HepG2 (cell line): ENCODE data around the gene ARTN. TPM values are rescaled to one million over a fixed set of nuclear protein-coding genes. Genes with fewer than 3 reads are reported as not detected.

Experiments
- ATAD3A ChIP-seq: sonication (generic); formaldehyde crosslinking; IDR thresholded peaks from 2 replicates; pipeline ENCODE4 v1.4.0; 2020; ENCODE audit warnings: missing genetic modification reagents
- ATRX ChIP-seq: sonication (generic); formaldehyde crosslinking; IDR thresholded peaks from 2 replicates; pipeline ENCODE4 v1.4.0; 2020; ENCODE audit warnings: missing genetic modification reagents, borderline replicate concordance
- BCLAF1 ChIP-seq: fragments of 450-650 bp; IDR thresholded peaks from 2 replicates; pipeline ENCODE4 v1.6.1; 2017; ENCODE audit warnings: mild to moderate bottlenecking
- CC2D1A ChIP-seq: sonication (generic); formaldehyde crosslinking; IDR thresholded peaks from 2 replicates; pipeline ENCODE4 v1.8.1; 2023; ENCODE audit warnings: mild to moderate bottlenecking, missing genetic modification reagents
- FOXO4 ChIP-seq: sonication (generic); formaldehyde crosslinking; conservative IDR thresholded peaks from 2 replicates; pipeline ENCODE4 v1.8.1; 2023; ENCODE audit warnings: missing genetic modification reagents
- GATA4 ChIP-seq: sonication (generic); IDR thresholded peaks from 2 replicates; pipeline ENCODE4 v1.6.1; 2016; ENCODE audit warnings: antibody characterized with exemption, low read depth, borderline replicate concordance
- GZF1 ChIP-seq: sonication (generic); formaldehyde crosslinking; IDR thresholded peaks from 2 replicates; pipeline ENCODE4 v1.5.1; 2020; ENCODE audit warnings: mild to moderate bottlenecking, missing genetic modification reagents
- MAFG ChIP-seq: sonication (generic); formaldehyde crosslinking; IDR thresholded peaks from 2 replicates; pipeline ENCODE4 v1.5.1; 2020; ENCODE audit warnings: mild to moderate bottlenecking, missing genetic modification reagents
- MAFK ChIP-seq, 2 experiments: IDR thresholded peaks in 1 of 2; conservative IDR thresholded peaks in 1 of 2; 2 replicates each; pipeline ENCODE4 v1.6.1; 2011; ENCODE audit warnings: improper control_type of control experiment in 2 of 2, low read length in 2 of 2
- MLLT10 ChIP-seq: sonication (generic); formaldehyde crosslinking; IDR thresholded peaks from 2 replicates; pipeline ENCODE4 v1.4.0; 2020; ENCODE audit warnings: missing genetic modification reagents
- NFYB ChIP-seq: sonication (generic); formaldehyde crosslinking; IDR thresholded peaks from 2 replicates; pipeline ENCODE4 v1.4.0; 2020; ENCODE audit warnings: missing genetic modification reagents
- NR1H2 ChIP-seq: sonication (generic); formaldehyde crosslinking; IDR thresholded peaks from 2 replicates; pipeline ENCODE4 v1.8.1; 2022; ENCODE audit warnings: low read depth, missing genetic modification reagents, borderline replicate concordance
- RAD51 ChIP-seq: fragments of 450-650 bp; IDR thresholded peaks from 2 replicates; pipeline ENCODE4 v1.6.1; 2016; ENCODE audit warnings: borderline replicate concordance
- ZBTB21 ChIP-seq: sonication (generic); formaldehyde crosslinking; IDR thresholded peaks from 2 replicates; pipeline ENCODE4 v1.4.0; 2020; ENCODE audit warnings: missing genetic modification reagents
- ZFAT ChIP-seq: sonication (generic); formaldehyde crosslinking; conservative IDR thresholded peaks from 2 replicates; pipeline ENCODE4 v1.8.1; 2023; ENCODE audit warnings: missing genetic modification reagents, inconsistent platforms
- ZNF263 ChIP-seq: sonication (generic); formaldehyde crosslinking; IDR thresholded peaks from 2 replicates; pipeline ENCODE4 v1.4.0; 2020; ENCODE audit warnings: missing genetic modification reagents
- ZNF329 ChIP-seq: sonication (generic); formaldehyde crosslinking; IDR thresholded peaks from 2 replicates; pipeline ENCODE4 v1.9.0; 2021; ENCODE audit warnings: low read depth, mild to moderate bottlenecking, missing genetic modification reagents
- ZNF362 ChIP-seq: sonication (generic); formaldehyde crosslinking; IDR thresholded peaks from 2 replicates; pipeline ENCODE4 v1.4.0; 2020; ENCODE audit warnings: missing genetic modification reagents, mild to moderate bottlenecking, borderline replicate concordance
- ZNF44 ChIP-seq: sonication (generic); formaldehyde crosslinking; IDR thresholded peaks from 2 replicates; pipeline ENCODE4 v1.5.1; 2020; ENCODE audit warnings: mild to moderate bottlenecking, missing genetic modification reagents
- ZNF460 ChIP-seq: sonication (generic); formaldehyde crosslinking; IDR thresholded peaks from 2 replicates; pipeline ENCODE4 v1.5.1; 2020; ENCODE audit warnings: missing genetic modification reagents, mild to moderate bottlenecking, borderline replicate concordance
- ZNF589 ChIP-seq: sonication (generic); formaldehyde crosslinking; conservative IDR thresholded peaks from 2 replicates; pipeline ENCODE4 v1.8.0; 2022; ENCODE audit warnings: mild to moderate bottlenecking, moderate library complexity, missing genetic modification reagents
- ZNF614 ChIP-seq: IDR thresholded peaks from 2 replicates; pipeline ENCODE4 v1.6.1; 2018; ENCODE audit warnings: missing biosample characterization, missing genetic modification reagents, inconsistent platforms, borderline replicate concordance
- ZNF713 ChIP-seq: sonication (generic); formaldehyde crosslinking; IDR thresholded peaks from 2 replicates; pipeline ENCODE4 v1.4.0; 2020; ENCODE audit warnings: mild to moderate bottlenecking, missing genetic modification reagents
- ZUFSP ChIP-seq: sonication (generic); formaldehyde crosslinking; IDR thresholded peaks from 2 replicates; pipeline ENCODE4 v1.9.0; 2021; ENCODE audit warnings: missing genetic modification reagents, mild to moderate bottlenecking, borderline replicate concordance
- polyA plus RNA-seq, 8 experiments: library from polyadenylated mRNA; depleted of rRNA in 3 of 8; stranded (reverse) in 7 of 8; unstranded in 1 of 8; fragments of >200 nt; fragmentation: Illumina TruSeq in 4 of 8; extraction: Trizol in 4 of 8; gene quantifications; 2 replicates each; pipeline versions ENCODE4 v1.2.1 to v1.2.3, GENCODE V29; 2011 to 2016; ENCODE audit warnings: low read depth in 4 of 8, missing spikeins in 1 of 8, mixed read lengths in 1 of 8; ENCODE audit not compliant: insufficient read depth in 1 of 8
- total RNA-seq, 5 experiments: library from RNA; depleted of rRNA; stranded (reverse); fragments of >200 nt; fragmentation: Illumina TruSeq; extraction: Trizol; gene quantifications; 2 replicates each; pipeline ENCODE4 v1.2.3, GENCODE V29; 2016; ENCODE audit warnings: low read depth in 1 of 5

ARTN gene
- total and polyA plus RNA-seq, 2 of the 13 experiments (the other 11 are each of a cell fraction or from before 2014, with no cell fraction given) = 0.11 to 0.62 TPM

- TF ChIP-seq ZUFSP (CRISPR knock-in tag) (no peak), ZNF713 (CRISPR knock-in tag) (no peak), MAFG (CRISPR knock-in tag) (no peak), FOXO4 (CRISPR knock-in tag) (no peak), ZNF44 (CRISPR knock-in tag) (no peak; the same call in 1 of the 2 replicates), CC2D1A (CRISPR knock-in tag) (no peak), ZNF329 (CRISPR knock-in tag) (no peak), MAFK (conservative IDR thresholded peaks at IDR 0.05 in 1 of 2, IDR thresholded peaks at IDR 0.05 in 1 of 2; ENCODE audit: low read length in 2 of 2) (no peak), ZNF362 (CRISPR knock-in tag) (no peak), ZNF460 (CRISPR knock-in tag) (no peak), ZFAT (no peak), ATRX (no peak), ZNF263 (CRISPR knock-in tag) (peak; percentile 16; the same call in 1 of the 2 replicates), GATA4 (0 out of 2 replicates have a peak, but pooled peaks have one; percentile 33), MLLT10 (CRISPR knock-in tag) (no peak), NFYB (CRISPR knock-in tag) (peak; percentile 67), BCLAF1 (no peak), RAD51 (peak; percentile 99), GZF1 (CRISPR knock-in tag) (no peak), ATAD3A (CRISPR knock-in tag) (no peak), NR1H2 (CRISPR knock-in tag) (no peak; the same call in 1 of the 2 replicates), ZNF614 (peak; percentile 90; the same call in 1 of the 2 replicates), ZBTB21 (CRISPR knock-in tag) (0 out of 2 replicates have a peak, but pooled peaks have one; percentile 19), ZNF589 (CRISPR knock-in tag) (peak; percentile 79; the same call in 1 of the 2 replicates)
Observed at GRCh38 chr1:43974443-43975248, 41.0 kb downstream of the ARTN start, which contains the start of gene ATP6V0B (continued).
